Keratinocyte (primary cell): Measurements from ENCODE around the gene IFFO2.

Experiments
- EZH2 ChIP-seq: IDR thresholded peaks from one replicate; pipeline ENCODE4 v1.6.1; 2012; ENCODE audit warnings: inconsistent platforms, mild to moderate bottlenecking, low read length, moderate library complexity
- TF ChIP-seq, protein P1 (sequence below), 3 experiments: IDR thresholded peaks in 1 of 3; conservative IDR thresholded peaks in 1 of 3; optimal IDR thresholded peaks in 1 of 3; 2 replicates in 2 of 3; 3 replicates in 1 of 3; pipeline versions ENCODE3 to v1.5.1; 2011; ENCODE audit warnings: low read length in 3 of 3, mild to moderate bottlenecking in 3 of 3, moderate library complexity in 2 of 3, control low read depth in 1 of 3, inconsistent platforms in 1 of 3; ENCODE audit not compliant: insufficient read depth in 2 of 3; ENCODE audit errors: extremely low read depth in 1 of 3

DNA sequence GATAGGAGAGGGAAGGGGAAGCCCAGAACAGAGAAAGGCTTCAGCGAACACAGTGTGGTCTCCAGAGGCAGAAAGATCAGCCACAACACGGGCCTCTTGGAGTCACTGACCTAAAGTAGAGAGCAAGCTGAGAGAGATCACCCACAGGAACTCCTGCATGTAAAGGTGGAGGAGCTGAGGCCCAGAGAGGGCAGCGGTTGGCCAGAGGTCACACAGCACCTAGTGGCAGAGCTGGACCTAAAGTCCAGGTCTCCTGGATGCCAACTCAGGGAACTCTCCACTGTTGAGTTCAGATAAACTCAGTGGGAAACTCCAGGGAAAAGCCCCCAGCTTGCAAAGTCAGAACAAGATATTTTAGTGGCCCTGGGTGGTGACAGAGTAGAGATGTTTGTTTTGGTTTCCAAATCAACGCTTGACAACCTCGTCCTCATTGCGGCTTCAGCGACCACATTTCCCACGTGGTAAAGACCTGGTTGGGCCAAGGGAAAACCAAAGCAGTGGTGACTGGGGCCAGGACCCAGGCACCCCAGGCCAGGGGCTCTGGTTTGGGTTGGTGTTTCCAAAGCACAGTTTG is 4.6 kb downstream of the IFFO2 start:
- TF ChIP-seq, protein P1, sequence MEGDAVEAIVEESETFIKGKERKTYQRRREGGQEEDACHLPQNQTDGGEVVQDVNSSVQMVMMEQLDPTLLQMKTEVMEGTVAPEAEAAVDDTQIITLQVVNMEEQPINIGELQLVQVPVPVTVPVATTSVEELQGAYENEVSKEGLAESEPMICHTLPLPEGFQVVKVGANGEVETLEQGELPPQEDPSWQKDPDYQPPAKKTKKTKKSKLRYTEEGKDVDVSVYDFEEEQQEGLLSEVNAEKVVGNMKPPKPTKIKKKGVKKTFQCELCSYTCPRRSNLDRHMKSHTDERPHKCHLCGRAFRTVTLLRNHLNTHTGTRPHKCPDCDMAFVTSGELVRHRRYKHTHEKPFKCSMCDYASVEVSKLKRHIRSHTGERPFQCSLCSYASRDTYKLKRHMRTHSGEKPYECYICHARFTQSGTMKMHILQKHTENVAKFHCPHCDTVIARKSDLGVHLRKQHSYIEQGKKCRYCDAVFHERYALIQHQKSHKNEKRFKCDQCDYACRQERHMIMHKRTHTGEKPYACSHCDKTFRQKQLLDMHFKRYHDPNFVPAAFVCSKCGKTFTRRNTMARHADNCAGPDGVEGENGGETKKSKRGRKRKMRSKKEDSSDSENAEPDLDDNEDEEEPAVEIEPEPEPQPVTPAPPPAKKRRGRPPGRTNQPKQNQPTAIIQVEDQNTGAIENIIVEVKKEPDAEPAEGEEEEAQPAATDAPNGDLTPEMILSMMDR (optimal IDR thresholded peaks at IDR 0.05 in 1 of 3, IDR thresholded peaks at IDR 0.05 in 1 of 3, conservative IDR thresholded peaks at IDR 0.05 in 1 of 3; ENCODE audit: extremely low read depth in 1 of 3, insufficient read depth in 2 of 3, low read length in 3 of 3): no peak
- no peak for TF ChIP-seq EZH2
